ENCODE results near the gene SMARCC2. TPM values are rescaled to one million over a fixed set of nuclear protein-coding genes. Genes with fewer than 3 reads are reported as not detected.

The SMARCC2 gene
- total and polyA plus RNA-seq, 9 of the 15 experiments (the other 6 are each of a cell fraction or from before 2014, with no cell fraction given), result 11.9 to 86.0 (median 36.6) TPM

GRCh38 chr12:56128670-56129205 lies 60.5 kb downstream of the SMARCC2 start (continued):
- TF ChIP-seq ZNF165 (CRISPR knock-in tag; IDR thresholded peaks at IDR 0.05; ENCODE audit: borderline replicate concordance) (no peak), SMARCE1 (IDR thresholded peaks at IDR 0.05) (no peak), MTA2 (IDR thresholded peaks at IDR 0.05; ENCODE audit: low read depth) (no peak), XRCC4 (IDR thresholded peaks at IDR 0.05; ENCODE audit: extremely low read depth, insufficient read depth, insufficient read length) (no peak), NFRKB (IDR thresholded peaks at IDR 0.05; ENCODE audit: low read depth) (0 out of 2 replicates have a peak, but pooled peaks have one; percentile 1), GABPB2 (CRISPR knock-in tag; conservative IDR thresholded peaks at IDR 0.05) (no peak), KDM1A (IDR thresholded peaks at IDR 0.05) (no peak), PHF20 (IDR thresholded peaks at IDR 0.05; ENCODE audit: partially characterized antibody) (no peak), THAP7 (CRISPR knock-in tag; IDR thresholded peaks at IDR 0.05) (no peak), ZNF143 (CRISPR knock-in tag; IDR thresholded peaks at IDR 0.05) (peak; percentile 35; the same call in 1 of the 2 replicates), SP2 (IDR thresholded peaks at IDR 0.05; ENCODE audit: extremely low read depth, low read depth, low read length, poor library complexity, severe bottlenecking) (no peak), STAT5A (IDR thresholded peaks at IDR 0.05; ENCODE audit: borderline replicate concordance, low read length) (no peak), AFF1 (IDR thresholded peaks at IDR 0.05; ENCODE audit: low read depth in 1 of 2, partially characterized antibody in 2 of 2) (peak in 1 of 2 experiments; percentile 63), PHTF2 (CRISPR knock-in tag; IDR thresholded peaks at IDR 0.05) (no peak), RBFOX2 (IDR thresholded peaks at IDR 0.05; ENCODE audit: low read depth, low read length) (peak; percentile 70), CAMTA2 (CRISPR knock-in tag; conservative IDR thresholded peaks at IDR 0.05) (no peak)
- TF ChIP-seq, protein P1, sequence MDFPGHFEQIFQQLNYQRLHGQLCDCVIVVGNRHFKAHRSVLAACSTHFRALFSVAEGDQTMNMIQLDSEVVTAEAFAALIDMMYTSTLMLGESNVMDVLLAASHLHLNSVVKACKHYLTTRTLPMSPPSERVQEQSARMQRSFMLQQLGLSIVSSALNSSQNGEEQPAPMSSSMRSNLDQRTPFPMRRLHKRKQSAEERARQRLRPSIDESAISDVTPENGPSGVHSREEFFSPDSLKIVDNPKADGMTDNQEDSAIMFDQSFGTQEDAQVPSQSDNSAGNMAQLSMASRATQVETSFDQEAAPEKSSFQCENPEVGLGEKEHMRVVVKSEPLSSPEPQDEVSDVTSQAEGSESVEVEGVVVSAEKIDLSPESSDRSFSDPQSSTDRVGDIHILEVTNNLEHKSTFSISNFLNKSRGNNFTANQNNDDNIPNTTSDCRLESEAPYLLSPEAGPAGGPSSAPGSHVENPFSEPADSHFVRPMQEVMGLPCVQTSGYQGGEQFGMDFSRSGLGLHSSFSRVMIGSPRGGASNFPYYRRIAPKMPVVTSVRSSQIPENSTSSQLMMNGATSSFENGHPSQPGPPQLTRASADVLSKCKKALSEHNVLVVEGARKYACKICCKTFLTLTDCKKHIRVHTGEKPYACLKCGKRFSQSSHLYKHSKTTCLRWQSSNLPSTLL (IDR thresholded peaks at IDR 0.05), result no peak
- TF ChIP-seq, protein P2, sequence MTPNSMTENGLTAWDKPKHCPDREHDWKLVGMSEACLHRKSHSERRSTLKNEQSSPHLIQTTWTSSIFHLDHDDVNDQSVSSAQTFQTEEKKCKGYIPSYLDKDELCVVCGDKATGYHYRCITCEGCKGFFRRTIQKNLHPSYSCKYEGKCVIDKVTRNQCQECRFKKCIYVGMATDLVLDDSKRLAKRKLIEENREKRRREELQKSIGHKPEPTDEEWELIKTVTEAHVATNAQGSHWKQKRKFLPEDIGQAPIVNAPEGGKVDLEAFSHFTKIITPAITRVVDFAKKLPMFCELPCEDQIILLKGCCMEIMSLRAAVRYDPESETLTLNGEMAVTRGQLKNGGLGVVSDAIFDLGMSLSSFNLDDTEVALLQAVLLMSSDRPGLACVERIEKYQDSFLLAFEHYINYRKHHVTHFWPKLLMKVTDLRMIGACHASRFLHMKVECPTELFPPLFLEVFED (CRISPR knock-in tag; conservative IDR thresholded peaks at IDR 0.05), result peak; percentile 58; the same call in 1 of the 2 replicates
- TF ChIP-seq, protein P3, sequence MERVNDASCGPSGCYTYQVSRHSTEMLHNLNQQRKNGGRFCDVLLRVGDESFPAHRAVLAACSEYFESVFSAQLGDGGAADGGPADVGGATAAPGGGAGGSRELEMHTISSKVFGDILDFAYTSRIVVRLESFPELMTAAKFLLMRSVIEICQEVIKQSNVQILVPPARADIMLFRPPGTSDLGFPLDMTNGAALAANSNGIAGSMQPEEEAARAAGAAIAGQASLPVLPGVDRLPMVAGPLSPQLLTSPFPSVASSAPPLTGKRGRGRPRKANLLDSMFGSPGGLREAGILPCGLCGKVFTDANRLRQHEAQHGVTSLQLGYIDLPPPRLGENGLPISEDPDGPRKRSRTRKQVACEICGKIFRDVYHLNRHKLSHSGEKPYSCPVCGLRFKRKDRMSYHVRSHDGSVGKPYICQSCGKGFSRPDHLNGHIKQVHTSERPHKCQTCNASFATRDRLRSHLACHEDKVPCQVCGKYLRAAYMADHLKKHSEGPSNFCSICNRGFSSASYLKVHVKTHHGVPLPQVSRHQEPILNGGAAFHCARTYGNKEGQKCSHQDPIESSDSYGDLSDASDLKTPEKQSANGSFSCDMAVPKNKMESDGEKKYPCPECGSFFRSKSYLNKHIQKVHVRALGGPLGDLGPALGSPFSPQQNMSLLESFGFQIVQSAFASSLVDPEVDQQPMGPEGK (CRISPR knock-in tag; IDR thresholded peaks at IDR 0.05; ENCODE audit: borderline replicate concordance), result no peak

Data from K562 (cell line).